Left colon (tissue), 2 donors: ENCODE measurements around the gene WTIP. TPM values are rescaled to one million over a fixed set of nuclear protein-coding genes. Genes with fewer than 3 reads are reported as not detected.
"Not testable (repeated sequence)": the region's sequence is repeated elsewhere in the genome, so short reads cannot be mapped to it uniquely, and the experiment has no call there.

Source experiments
- ATAC-seq: fragments of 200-7000 bp; cut with Tn5 transposase; one replicate; pipeline ENCODE4 v1.9.1; 2020; ENCODE audit warnings: mild to moderate bottlenecking, moderate library complexity
- DNase-seq, 2 donors: peaks; one replicate each; pipeline ENCODE4 v3.0.0-alpha.2; 2020
- intact Hi-C, 2 donors: fragments of 100-400 bp; cut with DNase I in 1 of 2; cut with micrococcal nuclease in 1 of 2; formaldehyde crosslinking; loops; one replicate each; pipeline versions ENCODE4 v1.11.2 to v1.14.0; 2022; cut with DNase I, micrococcal nuclease
- long read RNA-seq: library from polyadenylated mRNA; unstranded; transcript quantifications from one replicate; pipeline ENCODE4 v2.0.0, GENCODE V29; 2021
- total RNA-seq, 2 donors: library from RNA; stranded (reverse); fragmentation: NEBNext Ultra II Directional; extraction: Animal tissue kit (Norgen Biotek cat#: 25700); gene quantifications; one replicate each; pipeline ENCODE4 v1.2.1, GENCODE V29; 2021
- donor health status: DM: no; HTN: no; CAD: no.
- donor health status: DM: yes; HTN: yes; CAD: no.

WTIP gene
- 1 to 10 TPM; 1.6 to 3.4 TPM for total RNA-seq
- long read RNA-seq, full-length matches to known transcripts: 2 of 2 reads
- long read RNA-seq, partial matches to known transcripts: 0 of 2 reads
- long read RNA-seq, other reads (novel, unspliced or antisense): 0 of 2 reads

GRCh38 chr19:34480971-34481841 lies at the start of gene WTIP:
Gene WTIP (plus strand): TSS chr19:34481758. CDS start chr19:34481975, 217 bp downstream.
- intact Hi-C loops: no loop called here
- ATAC-seq: peak; percentile 40
- peak in 1 of 2 donors; percentile 35 for DNase-seq

DNA sequence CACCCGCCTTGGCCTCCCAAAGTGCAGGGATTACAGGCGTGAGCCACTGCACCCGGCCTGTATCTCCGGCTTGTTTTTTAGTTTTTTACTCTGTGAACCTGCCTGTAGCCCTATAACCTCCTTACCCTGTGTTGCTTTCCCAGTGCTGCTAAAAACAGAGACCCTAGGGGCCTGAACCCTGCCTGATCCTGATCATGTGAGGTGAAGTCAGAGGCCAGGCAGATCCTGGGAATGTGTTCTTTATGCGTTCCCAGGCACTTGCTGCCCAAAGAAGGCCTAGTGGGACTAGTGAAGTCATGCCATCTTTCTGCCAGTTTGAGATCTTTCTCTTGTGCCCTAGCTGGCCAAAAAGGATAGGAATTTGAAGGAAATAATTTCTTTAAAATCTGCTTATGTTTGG lies 48.8 kb upstream of the WTIP start:
- DNase-seq (no peak), ATAC-seq (no peak)
- intact Hi-C loops: no loop called here

- intact Hi-C loops: no loop called here
- ATAC-seq (no peak), DNase-seq (no peak)
These were observed 44.8 kb upstream of the WTIP start for GRCh38 chr19:34436716-34437115.

GRCh38 chr19:34448191-34448590 lies 33.4 kb upstream of the WTIP start:
- ATAC-seq (no peak), DNase-seq (no peak)
- intact Hi-C loops: no loop called here

- DNase-seq (no peak), ATAC-seq (no peak)
- intact Hi-C loops: no loop called here
These were observed 28.8 kb upstream of the WTIP start for GRCh38 chr19:34452723-34453122.

GRCh38 chr19:34454091-34454490 lies 27.5 kb upstream of the WTIP start:
- DNase-seq (no peak), ATAC-seq (no peak)
- intact Hi-C loops: no loop called here

- DNase-seq (no peak), ATAC-seq (no peak)
- intact Hi-C loops: no loop called here
These were observed 26.9 kb upstream of the WTIP start for GRCh38 chr19:34454685-34455084.

- intact Hi-C loops, DNase-seq, ATAC-seq: not testable (repeated sequence)
These were observed 25.6 kb upstream of the WTIP start for GRCh38 chr19:34455783-34456480.

DNA sequence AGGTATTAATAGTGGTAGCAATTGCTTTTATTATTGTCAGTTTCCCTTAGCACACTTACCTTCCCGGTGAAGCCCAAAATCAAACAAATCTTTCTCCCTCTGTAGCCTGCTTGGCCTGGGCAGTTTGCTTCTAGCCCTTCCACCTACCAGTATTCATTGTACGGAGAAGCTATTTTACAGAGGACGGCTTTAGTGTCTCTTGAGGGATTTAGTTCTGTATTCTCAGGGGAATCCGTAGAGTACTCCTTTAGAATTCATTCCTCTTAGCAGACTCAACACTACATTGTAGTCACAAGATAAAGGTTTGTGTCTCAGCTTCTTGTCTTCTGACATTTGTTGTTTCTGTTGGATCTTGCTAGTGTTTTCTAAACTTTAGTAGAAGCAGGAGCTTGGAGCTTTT lies 24.1 kb upstream of the WTIP start:
- intact Hi-C loops: no loop called here
- ATAC-seq: no peak
- DNase-seq: no peak

DNA sequence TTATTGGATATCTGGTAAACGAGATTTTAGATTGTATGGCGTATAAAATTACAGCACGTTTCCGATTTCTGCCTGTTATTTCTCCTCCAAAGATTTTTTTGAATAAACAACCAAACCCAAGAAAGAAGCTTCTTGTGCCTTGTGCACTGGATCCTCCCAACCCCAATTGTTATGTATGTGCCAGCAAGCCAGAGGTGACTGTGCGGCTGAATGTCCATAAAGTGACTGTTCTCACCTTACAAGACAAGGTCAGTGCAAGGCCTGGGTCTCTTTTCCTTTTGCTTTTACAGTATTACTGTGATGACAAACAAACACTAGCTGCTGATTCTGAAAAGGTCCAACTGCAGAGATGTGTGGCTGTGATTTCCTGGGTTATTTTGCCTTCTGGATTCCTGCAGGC lies 22.9 kb upstream of the WTIP start:
- ATAC-seq (no peak), DNase-seq (no peak)
- intact Hi-C loops: no loop called here

- DNase-seq (no peak), ATAC-seq (peak; percentile 67)
- intact Hi-C loops: no loop called here
These were observed 21.9 kb upstream of the WTIP start for GRCh38 chr19:34459614-34460013.

- ATAC-seq (no peak), DNase-seq (no peak)
- intact Hi-C loops: no loop called here
These were observed 20.0 kb upstream of the WTIP start for GRCh38 chr19:34461375-34462100.

GRCh38 chr19:34464785-34465184 lies 16.8 kb upstream of the WTIP start:
- intact Hi-C loops, ATAC-seq: not testable (repeated sequence)

GRCh38 chr19:34468409-34468808 lies 13.1 kb upstream of the WTIP start:
- ATAC-seq: no peak
- intact Hi-C loops: no loop called here
- DNase-seq: no peak

More at GRCh38 chr19:34464785-34465184, 16.8 kb upstream of the WTIP start:
- DNase-seq: not testable (repeated sequence)

- DNase-seq, intact Hi-C loops, ATAC-seq: not testable (repeated sequence)
These were observed 12.5 kb upstream of the WTIP start for GRCh38 chr19:34469026-34469425.

DNA sequence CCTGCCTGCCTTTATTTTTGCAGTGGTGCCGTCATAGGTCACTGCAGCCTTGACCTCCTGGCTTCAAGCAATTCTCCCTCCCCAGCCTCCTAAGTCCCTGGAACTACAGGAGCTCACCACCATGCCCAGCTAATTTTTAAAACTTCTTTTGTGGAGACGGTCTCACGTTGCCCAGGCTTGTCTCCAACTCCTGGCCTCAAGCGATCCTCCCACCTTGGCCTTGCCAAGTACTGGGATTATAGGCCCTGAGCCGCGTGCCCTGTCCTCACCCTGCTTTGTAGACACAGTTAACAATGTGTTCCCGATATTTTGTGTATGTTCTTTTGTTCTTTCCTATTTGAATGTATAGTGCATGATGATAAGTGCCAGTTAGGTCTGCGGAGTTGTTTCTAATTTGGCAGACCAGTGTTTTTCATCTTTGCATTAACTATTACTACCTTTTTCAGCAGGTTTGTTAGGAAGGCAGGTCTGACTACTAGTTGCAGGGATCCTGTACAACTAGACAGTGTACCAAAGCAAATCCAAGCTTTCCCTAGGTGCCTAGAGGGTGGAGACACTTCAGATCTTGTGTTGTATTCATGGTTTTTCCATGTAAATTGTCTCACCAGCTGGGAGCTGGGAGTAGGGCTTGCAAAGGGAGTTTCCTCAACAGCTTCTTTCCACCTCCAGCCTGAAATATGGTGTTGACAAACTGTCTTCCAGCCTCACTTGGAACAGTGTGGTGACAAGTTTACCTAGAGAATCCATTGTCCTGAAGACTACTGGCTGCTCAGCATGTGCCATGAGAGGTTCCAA lies 9.5 kb upstream of the WTIP start:
- DNase-seq (no peak), ATAC-seq (no peak)
- intact Hi-C loops: no loop called here

DNA sequence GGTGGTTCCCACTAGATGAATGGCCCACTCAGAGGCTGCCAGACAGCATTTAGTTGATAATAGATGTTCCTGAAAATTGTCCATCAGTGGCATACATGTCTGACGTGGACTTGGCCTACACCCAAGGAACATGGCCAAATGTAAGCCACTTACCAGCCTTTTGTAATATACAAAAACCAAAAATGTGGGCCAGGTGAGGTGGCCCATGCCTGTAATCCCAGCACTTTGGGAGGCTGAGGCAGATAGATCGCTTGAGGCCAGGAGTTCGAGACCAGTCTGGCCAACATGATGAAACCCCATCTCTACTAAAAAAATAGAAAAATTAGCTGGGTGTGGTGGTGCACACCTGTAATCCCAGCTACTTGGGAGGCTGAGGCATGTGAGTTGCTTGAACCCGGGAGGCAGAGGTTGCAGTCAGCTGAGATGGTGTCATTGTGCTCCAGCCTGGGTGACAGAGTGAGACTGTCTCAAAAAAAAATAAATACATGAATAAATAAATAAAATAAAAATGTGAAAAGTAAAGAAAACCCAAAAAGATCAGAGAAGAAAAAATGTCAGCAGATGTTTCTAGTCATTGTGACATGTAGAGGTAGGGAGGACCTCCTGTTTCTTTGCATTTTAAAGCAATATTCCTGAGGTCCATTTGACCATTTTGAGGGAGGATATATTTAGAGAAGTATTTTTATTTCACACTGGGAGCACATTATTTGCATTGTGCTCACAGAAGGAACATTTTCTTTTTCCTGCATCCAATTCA lies 7.1 kb upstream of the WTIP start:
- ATAC-seq: no peak
- intact Hi-C loops: no loop called here
- DNase-seq: no peak
